GM23338 (cell line): ENCODE measurements around the gene PPFIA2. TPM values are rescaled to one million over a fixed set of nuclear protein-coding genes. Genes with fewer than 3 reads are reported as not detected.

Source experiments
- ATAC-seq: fragments of 200-7000 bp; cut with Tn5 transposase; 3 replicates; pipeline ENCODE4 v1.9.1; 2020
- DNase-seq: peaks from one replicate; pipeline ENCODE4 v3.0.0-alpha.2; 2015; ENCODE audit warnings: low spot score
- H2AFZ ChIP-seq: fragments of 200-600 bp; sonication (generic); 2 replicates; pipeline ENCODE4 v1.8.0; 2016; ENCODE audit warnings: antibody characterized with exemption, mild to moderate bottlenecking, moderate library complexity
- H3F3A ChIP-seq: fragments of 200-600 bp; sonication (generic); replicated peaks from 2 replicates; pipeline ENCODE4 v1.8.0; 2017; ENCODE audit warnings: antibody characterized with exemption, mixed run types, low read depth
- H3K27ac ChIP-seq: fragments of 200-600 bp; sonication (generic); 2 replicates; pipeline ENCODE4 v1.6.1; 2016; ENCODE audit warnings: low read depth
- H3K27me3 ChIP-seq: fragments of 200-600 bp; sonication (generic); 2 replicates; pipeline ENCODE4 v1.8.0; 2016; ENCODE audit warnings: mild to moderate bottlenecking, mixed run types, moderate library complexity; ENCODE audit not compliant: insufficient read depth
- H3K36me3 ChIP-seq: fragments of 200-600 bp; sonication (generic); 2 replicates; pipeline ENCODE4 v1.8.0; 2016; ENCODE audit warnings: mild to moderate bottlenecking; ENCODE audit not compliant: insufficient read depth
- H3K4me1 ChIP-seq: fragments of 200-600 bp; sonication (generic); 2 replicates; pipeline ENCODE4 v1.8.0; 2016; ENCODE audit warnings: mild to moderate bottlenecking, moderate library complexity; ENCODE audit not compliant: insufficient read depth
- H3K4me2 ChIP-seq: fragments of 200-600 bp; sonication (generic); 2 replicates; pipeline ENCODE4 v1.7.1; 2017; ENCODE audit warnings: mixed run types
- H3K4me3 ChIP-seq: fragments of 200-600 bp; sonication (generic); 2 replicates; pipeline ENCODE4 v1.6.1; 2016; ENCODE audit warnings: mixed run types
- H3K79me2 ChIP-seq: fragments of 200-600 bp; sonication (generic); replicated peaks from 2 replicates; pipeline ENCODE4 v1.8.0; 2017; ENCODE audit warnings: mild to moderate bottlenecking; ENCODE audit not compliant: insufficient read depth
- H3K9me2 ChIP-seq: fragments of 200-600 bp; sonication (generic); 2 replicates; pipeline ENCODE4 v1.8.0; 2017; ENCODE audit not compliant: insufficient read depth
- H4K20me1 ChIP-seq: fragments of 200-600 bp; sonication (generic); replicated peaks from 2 replicates; pipeline ENCODE4 v1.8.0; 2017; ENCODE audit warnings: mild to moderate bottlenecking; ENCODE audit not compliant: insufficient read depth
- H3K27ac Mint-ChIP-seq: 2 replicates; pipeline ENCODE4 v1.8.0; 2020; ENCODE audit warnings: inconsistent platforms, mild to moderate bottlenecking, moderate library complexity, mixed read lengths
- H3K27me3 Mint-ChIP-seq: 3 replicates; pipeline ENCODE4 v1.8.0; 2022; ENCODE audit warnings: low read depth, mild to moderate bottlenecking, moderate library complexity, mixed read lengths, inconsistent platforms; ENCODE audit not compliant: insufficient read depth, poor library complexity
- H3K36me3 Mint-ChIP-seq: 3 replicates; pipeline ENCODE4 v1.8.0; 2021; ENCODE audit warnings: low read depth, mild to moderate bottlenecking, inconsistent platforms, moderate library complexity, mixed read lengths
- H3K4me1 Mint-ChIP-seq: 3 replicates; pipeline ENCODE4 v1.8.0; 2020; ENCODE audit warnings: mild to moderate bottlenecking, inconsistent platforms, mixed read lengths
- H3K4me3 Mint-ChIP-seq: 3 replicates; pipeline ENCODE4 v1.8.0; 2021; ENCODE audit warnings: moderate library complexity, mild to moderate bottlenecking, inconsistent platforms, mixed read lengths
- H3K9me3 Mint-ChIP-seq: 3 replicates; pipeline ENCODE4 v1.8.0; 2020; ENCODE audit warnings: moderate library complexity, mild to moderate bottlenecking, inconsistent platforms, mixed read lengths
- ETS1 ChIP-seq: IDR thresholded peaks from 2 replicates; pipeline ENCODE4 v1.6.1; 2016; ENCODE audit warnings: antibody characterized with exemption
- EZH2 ChIP-seq: fragments of 200-600 bp; sonication (generic); IDR thresholded peaks from one replicate; pipeline ENCODE4 v1.8.0; 2017; ENCODE audit warnings: antibody characterized with exemption, mild to moderate bottlenecking, low read depth; ENCODE audit not compliant: unreplicated experiment
- EZH2phosphoT487 ChIP-seq: fragments of 200-600 bp; sonication (generic); IDR thresholded peaks from one replicate; pipeline ENCODE4 v1.8.1; 2018; ENCODE audit warnings: antibody characterized with exemption; ENCODE audit not compliant: unreplicated experiment
- JUNB ChIP-seq: IDR thresholded peaks from one replicate; pipeline ENCODE4 v1.6.1; 2016; ENCODE audit warnings: antibody characterized with exemption; ENCODE audit not compliant: unreplicated experiment
- POLR2AphosphoS5 ChIP-seq: IDR thresholded peaks from 2 replicates; pipeline ENCODE4 v1.6.1; 2016; ENCODE audit warnings: antibody characterized with exemption, low read depth
- REST ChIP-seq: IDR thresholded peaks from one replicate; pipeline ENCODE4 v1.6.1; 2018; ENCODE audit warnings: antibody characterized with exemption; ENCODE audit not compliant: unreplicated experiment
- ZNF331 ChIP-seq: fragments of 250-450 bp; sonication (Bioruptor Pico); IDR thresholded peaks from 2 replicates; pipeline ENCODE4 v1.5.0; 2020; ENCODE audit warnings: low read depth, mild to moderate bottlenecking, moderate library complexity
- ZNF462 ChIP-seq: fragments of 250-450 bp; sonication (Bioruptor Pico); IDR thresholded peaks from 2 replicates; pipeline ENCODE4 v1.5.0; 2020; ENCODE audit warnings: mild to moderate bottlenecking, moderate library complexity
- polyA plus RNA-seq: library from polyadenylated mRNA; unstranded; fragments of >200 nt; fragmentation: Nextera tagmentation; extraction: Ambion mirVana; gene quantifications from 2 replicates; pipeline ENCODE4 v1.2.1, GENCODE V29; 2016
- total RNA-seq: library from RNA; depleted of rRNA; stranded (reverse); fragments of >200 nt; shearing (Covaris generic); gene quantifications from 2 replicates; pipeline ENCODE4 v1.2.3, GENCODE V29; 2014

The PPFIA2 gene
- total and polyA plus RNA-seq, 2 experiments from 2014 or later, result 5.4 to 7.2 TPM

GRCh38 chr12:81542065-81543010, 216.8 kb downstream of the PPFIA2 start:
- Mint-ChIP-seq H3K4me1 (peaks cover 20% of the 10 kb centered on the region), H3K27ac (peak overlapping the region; percentile 89), H3K9me3 (no peaks in the 10 kb centered on the region), H3K4me3 (no peak overlapping the region), H3K36me3 (no peaks in the 10 kb centered on the region), H3K27me3 (peaks cover 1% of the 10 kb centered on the region)
- no peak for TF ChIP-seq ETS1
- no peak for TF ChIP-seq EZH2
- Histone ChIP-seq H3K79me2 (no peaks in the 10 kb centered on the region), H4K20me1 (no peaks in the 10 kb centered on the region), H3K4me2 (no peak overlapping the region), H3K4me3 (no peak overlapping the region), H2AFZ (no peak overlapping the region), H3K36me3 (no peaks in the 10 kb centered on the region), H3K27me3 (no peaks in the 10 kb centered on the region), H3F3A (no peaks in the 10 kb centered on the region), H3K27ac (no peak overlapping the region), H3K9me2 (no peaks in the 10 kb centered on the region), H3K4me1 (peaks cover 8% of the 10 kb centered on the region; the same call in 1 of the 2 replicates)
- ATAC-seq (peak; percentile 88), DNase-seq (peak; percentile 33)

DNA sequence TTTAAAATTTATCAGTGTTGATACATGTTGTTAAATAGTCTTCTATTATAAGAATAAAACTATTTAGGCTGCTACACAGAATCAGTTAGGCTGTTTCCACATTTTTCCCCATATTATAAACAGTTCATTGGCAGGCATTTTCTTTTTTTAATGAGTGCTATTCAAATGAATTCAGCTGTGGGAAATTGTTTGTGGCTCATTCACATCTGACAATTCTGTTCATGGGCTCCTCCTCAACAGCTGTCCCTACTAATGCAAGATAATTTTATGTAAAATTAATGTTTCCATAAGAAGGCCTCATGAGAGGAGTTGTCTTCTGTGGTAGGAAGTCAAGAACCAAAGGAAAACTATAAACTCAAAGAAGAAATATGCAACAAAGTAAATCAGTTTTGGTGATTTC, 218.0 kb downstream of the PPFIA2 start:
- Mint-ChIP-seq H3K27me3 (no peaks in the 10 kb centered on the region), H3K4me3 (no peak overlapping the region), H3K36me3 (no peaks in the 10 kb centered on the region), H3K4me1 (peaks cover 20% of the 10 kb centered on the region), H3K27ac (no peak overlapping the region), H3K9me3 (no peaks in the 10 kb centered on the region)
- Histone ChIP-seq H4K20me1 (no peaks in the 10 kb centered on the region), H3K36me3 (no peaks in the 10 kb centered on the region), H3K9me2 (no peaks in the 10 kb centered on the region), H3K27me3 (no peaks in the 10 kb centered on the region), H3K27ac (no peak overlapping the region), H3K79me2 (no peaks in the 10 kb centered on the region), H3F3A (no peaks in the 10 kb centered on the region), H3K4me3 (no peak overlapping the region), H3K4me1 (peaks cover 8% of the 10 kb centered on the region; the same call in 1 of the 2 replicates), H3K4me2 (no peak overlapping the region), H2AFZ (no peak overlapping the region)
- no peak for ATAC-seq
- TF ChIP-seq EZH2phosphoT487 (no peak), JUNB (no peak), ETS1 (no peak), ZNF331 (no peak), POLR2AphosphoS5 (no peak), ZNF462 (CRISPR knock-in tag) (no peak), REST (no peak)
- no peak for DNase-seq
